Activated CD4-positive, CD25-positive, alpha-beta regulatory T cell treated with anti-CD3 and anti-CD28 coated beads, Interleukin-2, amount 50 U/mL, for 24 hours (primary cell): ENCODE results near the gene PRDM13.
A peak's percentile ranks its signal among the peaks of the same experiment; 100 is the strongest.
"Not testable (repeated sequence)": the region's sequence is repeated elsewhere in the genome, so short reads cannot be mapped to it uniquely, and the experiment has no call there.

Source experiments
- ATAC-seq, 2 donors: fragments of 150-1000 bp; cut with Tn5 transposase; one replicate each; pipeline ENCODE4 v1.10.0; 2021; ENCODE audit warnings: mild to moderate bottlenecking in 1 of 2, moderate library complexity in 1 of 2

The PRDM13 gene

DNA sequence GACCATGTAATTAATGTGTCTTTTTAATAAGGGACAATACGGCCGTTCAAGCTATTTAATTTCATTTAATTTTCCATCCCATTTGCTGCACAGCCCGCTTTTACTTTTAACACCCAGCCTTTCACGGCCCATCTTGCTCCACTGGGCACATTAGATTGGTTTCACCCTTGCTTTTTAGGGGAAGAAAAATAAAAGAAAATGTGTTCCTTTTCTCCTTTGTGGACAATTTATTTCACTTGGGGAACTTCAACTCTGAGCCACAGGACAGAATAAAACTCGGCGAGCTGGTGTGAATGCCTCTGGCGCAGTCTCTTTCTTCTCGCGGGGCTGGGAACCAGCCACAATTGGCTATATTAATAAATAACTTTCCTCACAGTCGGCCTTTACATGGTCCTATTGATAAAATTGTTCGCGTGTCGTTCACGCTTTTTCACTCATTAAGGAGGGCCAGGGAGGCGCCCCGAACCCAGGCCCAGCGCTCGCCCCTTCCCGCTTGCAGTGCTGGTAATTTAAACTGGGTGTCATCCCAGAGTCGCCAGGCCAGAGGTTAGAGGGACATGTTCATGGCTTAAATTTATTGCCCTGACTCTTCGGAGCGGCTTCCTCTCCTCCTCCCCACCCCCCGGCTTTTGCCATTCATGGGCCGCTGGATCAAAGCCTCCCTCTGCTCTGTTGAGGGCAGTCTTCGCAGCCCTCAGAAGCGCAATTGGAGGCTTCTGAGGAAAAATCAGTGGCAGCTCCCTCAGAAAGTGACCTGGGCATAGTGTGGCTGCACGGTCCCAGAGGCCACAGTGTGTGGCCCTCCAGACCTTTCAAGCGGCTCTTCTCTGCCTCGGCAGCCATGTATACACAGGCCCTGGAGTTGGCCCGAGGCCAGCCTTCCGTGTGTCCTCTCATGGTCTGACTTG is 2.2 kb upstream of the PRDM13 start:
- ATAC-seq: no peak

DNA sequence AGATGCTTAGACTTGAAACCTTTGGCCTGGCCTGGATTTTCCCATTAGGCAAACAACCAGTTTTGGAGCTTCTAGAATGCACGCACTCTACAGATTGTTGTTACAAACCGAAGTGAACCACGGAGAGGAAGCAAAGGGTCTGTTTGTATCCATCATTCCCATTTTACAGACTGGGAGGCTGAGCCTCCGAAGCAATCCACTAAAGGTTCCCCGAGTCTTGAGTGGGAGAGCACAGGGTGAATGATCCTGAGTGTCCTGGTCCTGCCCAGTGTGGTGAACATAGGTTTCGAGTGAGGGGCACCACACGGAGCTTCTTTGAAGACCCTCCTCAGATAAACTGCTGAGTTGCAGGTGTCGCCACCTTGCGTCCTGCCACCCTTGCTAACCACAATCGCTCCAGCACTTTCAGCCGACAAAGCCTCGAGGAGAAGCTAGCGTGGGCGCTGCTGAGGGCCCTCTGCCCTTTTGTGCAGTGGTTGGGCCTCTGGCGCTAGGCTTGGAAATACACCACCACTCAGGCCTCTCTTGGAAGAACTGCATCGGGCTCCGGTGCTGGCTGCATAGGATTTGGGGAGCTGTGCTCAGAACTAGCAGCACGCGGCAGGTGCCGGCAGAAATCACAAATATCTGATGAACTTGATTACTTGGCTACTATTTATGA is 1.4 kb upstream of the PRDM13 start:
- ATAC-seq: no peak

DNA sequence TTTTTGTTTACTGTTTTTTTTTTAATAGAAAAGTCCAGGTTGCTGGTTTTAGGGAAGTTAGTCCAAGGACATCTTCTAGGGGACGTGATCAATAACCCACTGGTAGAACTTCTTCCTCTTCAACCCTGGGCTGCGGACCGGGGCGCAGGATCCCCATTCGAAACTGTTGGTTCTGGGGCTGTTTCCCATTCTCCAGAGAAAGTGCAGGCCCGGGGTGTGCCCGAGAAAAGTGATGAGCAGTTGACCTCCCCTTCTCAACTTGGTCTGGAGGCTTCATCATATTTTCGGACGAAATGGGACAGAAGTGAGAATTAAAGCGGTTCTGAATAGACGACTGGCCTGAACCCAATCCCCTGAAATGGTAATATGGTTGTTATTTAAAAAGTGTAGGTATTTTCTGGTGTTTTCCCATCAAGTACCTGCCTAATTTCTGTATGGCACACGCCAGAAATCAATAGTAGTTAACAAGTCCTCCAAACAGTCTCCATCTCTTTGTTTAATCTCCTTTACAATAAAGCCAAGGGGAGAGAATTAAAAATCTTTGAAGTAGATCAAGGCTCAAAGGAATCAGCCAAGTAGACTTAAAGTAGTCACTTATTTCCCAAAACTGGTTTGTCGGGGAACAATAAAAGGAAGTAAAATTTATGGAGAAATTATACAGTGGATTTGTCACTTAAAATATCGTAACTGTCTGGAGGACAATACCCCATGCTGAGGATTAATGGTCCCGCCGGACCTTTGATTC is 550 bp upstream of the PRDM13 start:
- no peak for ATAC-seq

DNA sequence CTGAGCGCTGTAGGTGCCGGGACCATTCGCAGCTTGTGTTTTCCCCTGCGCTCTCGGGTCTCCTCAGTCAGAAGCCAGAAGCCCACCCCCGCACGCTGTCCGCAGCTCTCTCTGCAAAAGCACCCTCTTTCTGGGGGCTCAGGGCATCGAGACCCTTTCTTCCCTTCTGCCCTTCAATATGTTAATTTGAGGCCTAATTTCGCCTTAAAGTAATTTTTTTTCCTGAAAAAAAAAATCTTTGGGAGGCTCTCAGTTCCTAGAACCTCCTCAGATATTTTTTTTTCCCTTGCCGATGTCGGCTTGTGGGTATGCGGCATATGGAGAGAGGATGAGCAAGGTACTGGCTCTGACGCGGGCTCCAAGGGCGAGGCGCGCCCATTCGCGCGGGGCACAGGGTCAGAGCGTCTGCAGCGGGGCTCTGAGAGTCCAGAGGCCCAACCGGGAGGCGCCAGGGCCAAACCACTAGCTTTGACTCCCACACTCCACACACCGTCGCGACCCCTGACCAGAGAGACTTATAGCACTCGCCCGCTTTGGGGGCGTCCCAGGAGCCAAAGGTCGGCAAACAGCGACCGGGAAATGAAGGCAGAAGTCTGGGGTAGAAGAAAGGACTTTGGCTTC is 893 bp downstream of the PRDM13 start:
- ATAC-seq: no peak

DNA sequence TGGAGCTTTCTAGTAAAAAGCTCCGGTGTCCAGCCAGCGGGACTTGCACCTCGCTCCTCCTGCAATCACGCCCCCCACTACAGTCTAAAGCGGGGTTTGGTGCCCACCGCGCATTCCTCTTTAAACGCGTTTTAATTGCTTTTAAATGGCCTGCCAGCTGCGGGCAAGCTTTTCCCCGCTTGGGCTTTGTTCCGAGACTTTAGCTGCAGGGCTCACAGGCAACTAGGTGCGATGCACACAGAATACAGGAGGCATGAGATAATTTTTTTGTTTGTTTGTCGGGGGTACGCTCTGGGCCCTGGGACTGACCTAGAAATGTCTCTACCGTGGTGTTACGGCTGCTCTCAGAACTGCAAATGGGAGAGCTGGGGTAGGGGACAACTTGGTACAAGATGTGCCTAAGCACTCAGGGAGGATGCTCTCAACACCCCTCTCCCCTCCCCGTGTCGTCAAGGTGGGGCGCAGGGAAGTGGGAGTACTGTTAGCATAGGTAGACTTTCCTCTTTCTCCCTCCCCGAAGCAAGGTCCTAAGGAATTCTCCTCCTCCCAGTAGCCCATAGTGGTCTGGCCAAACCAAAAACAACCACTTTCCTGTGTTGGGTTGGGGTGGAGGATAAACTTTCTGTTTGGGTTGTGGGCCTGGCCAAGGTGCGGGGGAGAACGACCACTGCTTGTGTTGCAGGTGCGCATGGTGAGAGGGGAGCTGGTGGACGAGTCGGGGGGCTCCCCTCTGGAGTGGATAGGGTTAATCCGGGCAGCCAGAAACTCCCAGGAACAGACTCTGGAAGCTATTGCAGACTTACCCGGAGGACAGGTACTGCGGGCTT is 1.6 kb downstream of the PRDM13 start:
- no peak for ATAC-seq

DNA sequence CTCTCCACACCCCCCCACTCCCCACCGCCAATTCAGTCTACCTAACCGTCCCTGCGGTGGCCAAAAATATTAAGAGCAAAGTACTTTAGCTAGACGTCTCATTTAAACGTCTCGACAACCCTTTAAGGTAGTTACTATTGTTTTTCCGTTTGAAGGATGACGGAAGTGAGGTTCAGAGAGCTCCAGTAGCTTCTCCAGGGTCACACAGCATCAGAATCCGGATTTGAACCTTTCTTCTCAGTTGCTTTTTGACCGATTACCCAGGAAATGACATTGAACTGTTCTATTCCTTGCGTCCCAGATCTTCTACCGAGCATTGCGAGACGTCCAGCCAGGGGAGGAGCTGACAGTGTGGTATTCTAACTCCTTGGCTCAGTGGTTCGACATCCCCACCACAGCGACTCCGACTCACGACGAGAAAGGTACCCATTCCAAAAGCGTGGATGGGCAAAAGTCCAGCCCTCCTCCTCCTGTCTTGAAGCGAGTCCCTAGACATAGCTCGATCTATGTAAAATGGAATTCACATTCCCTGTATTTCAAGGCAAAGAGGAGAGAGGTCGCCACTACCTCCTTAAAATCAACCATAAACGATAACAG is 2.4 kb downstream of the PRDM13 start:
- no peak for ATAC-seq

DNA sequence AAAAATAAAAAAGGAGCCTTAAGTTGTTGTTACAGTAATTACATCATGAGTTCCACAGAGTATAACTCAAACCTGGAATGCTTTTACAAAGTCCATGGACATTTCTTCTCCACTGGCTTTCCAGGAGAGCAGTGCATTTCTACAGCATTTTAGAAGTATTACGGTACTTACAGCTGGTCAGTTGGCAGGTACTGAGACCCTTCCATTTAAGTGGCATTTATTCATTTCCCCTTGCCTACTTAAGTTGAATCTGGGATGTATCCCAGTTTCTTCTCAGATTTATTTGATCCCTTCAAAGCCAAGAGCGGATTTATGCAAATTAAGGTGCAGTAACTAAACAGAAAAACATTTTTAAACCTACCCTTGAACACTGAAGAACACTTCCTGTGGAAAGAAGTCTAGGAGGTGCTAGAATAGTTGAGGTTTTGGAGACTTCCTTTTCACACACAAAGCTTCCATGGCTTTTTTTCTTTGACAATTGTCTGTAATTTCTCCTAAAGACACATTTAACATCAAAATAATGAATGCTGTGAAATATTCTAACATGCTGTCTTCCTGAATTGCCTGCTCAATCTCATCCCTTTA is 3.4 kb downstream of the PRDM13 start:
- ATAC-seq: no peak

DNA sequence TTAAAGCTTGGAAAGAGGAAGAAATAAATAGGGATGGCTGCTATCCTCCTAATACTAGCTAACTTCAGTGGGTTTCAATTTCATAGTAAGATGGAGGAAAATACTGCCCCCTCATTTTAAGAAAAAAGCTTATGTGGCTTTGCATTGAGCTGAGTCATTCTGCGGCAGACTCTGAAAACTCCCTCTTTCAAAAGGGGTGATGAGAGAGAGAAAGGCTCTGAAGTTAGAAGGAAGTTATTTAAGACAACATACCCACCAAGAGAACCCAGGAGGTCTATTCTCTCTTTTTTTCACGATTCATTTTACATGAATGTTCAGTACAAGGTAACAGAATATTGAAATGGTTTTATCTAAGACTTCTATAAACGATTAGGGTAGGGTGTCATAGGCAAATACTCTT is 4.5 kb downstream of the PRDM13 start:
- ATAC-seq: peak; percentile 64 to 66

DNA sequence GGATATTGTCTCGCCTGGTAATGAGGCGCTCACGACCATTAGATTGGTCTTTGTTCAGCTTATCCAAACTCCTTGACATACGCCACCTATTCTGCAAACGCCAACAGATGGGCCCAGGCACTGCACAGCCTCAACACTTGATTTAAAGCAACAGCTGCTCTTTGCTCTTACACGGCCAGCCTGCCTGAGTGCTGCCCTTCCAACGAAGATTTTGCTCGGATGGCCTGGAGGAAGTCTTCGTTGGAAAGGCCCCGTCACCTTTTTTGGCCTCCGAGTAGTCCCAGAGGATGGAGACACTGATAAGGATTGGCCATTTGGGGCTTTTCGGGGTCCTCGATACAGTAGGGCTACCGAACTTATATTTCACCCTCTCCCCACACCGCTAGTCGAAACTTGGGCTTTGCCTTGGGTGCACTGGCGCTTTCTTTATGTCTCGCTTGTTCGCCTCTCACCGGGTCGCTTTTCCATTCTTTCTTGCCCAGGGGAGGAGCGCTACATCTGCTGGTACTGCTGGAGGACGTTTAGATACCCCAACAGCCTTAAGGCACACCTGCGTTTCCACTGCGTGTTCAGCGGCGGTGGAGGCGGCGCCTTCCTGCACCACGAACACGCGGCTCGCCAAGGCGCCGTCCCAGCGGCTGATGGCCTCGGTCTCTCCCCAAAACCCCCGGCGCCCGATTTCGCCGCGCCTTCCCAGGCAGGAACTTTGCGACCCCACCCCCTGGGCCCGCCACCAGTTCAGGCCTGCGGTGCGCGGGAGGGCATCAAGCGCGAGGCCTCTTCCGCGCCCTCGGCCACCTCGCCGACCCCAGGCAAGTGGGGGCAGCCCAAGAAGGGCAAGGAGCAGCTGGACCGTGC is 6.1 kb downstream of the PRDM13 start:
- ATAC-seq: no peak

DNA sequence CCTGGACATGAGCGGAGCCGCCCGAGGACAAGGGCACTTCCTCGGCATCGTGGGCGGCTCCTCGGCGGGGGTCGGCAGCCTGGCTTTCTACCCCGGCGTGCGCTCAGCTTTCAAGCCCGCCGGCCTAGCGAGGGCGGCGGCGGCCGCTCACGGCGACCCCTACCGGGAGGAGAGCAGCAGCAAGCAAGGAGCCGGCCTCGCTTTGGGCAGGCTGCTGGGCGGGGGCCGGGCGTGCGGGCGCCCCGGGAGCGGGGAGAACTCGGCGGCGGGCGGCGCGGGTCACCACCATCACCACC is 6.7 kb downstream of the PRDM13 start:
- ATAC-seq: peak; percentile 50 to 51

DNA sequence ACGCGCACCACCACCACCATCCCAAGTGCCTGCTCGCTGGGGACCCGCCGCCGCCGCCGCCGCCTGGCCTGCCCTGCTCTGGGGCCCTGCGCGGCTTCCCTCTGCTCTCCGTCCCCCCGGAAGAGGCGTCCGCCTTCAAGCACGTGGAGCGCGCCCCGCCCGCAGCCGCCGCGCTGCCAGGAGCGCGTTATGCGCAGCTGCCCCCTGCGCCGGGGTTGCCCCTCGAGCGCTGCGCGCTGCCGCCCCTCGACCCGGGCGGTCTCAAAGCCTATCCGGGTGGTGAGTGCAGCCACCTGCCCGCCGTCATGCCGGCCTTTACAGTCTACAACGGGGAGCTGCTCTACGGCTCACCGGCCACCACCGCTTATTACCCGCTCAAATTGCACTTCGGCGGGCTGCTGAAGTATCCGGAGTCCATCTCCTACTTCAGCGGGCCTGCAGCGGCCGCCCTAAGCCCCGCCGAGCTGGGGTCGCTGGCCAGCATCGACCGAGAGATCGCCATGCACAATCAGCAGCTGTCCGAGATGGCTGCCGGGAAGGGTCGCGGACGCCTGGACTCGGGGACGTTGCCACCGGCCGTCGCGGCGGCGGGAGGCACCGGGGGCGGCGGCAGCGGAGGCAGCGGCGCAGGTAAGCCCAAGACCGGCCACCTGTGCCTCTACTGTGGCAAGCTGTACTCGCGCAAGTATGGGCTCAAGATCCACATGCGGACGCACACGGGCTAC is 7.2 kb downstream of the PRDM13 start:
- peak; percentile 55 for ATAC-seq

DNA sequence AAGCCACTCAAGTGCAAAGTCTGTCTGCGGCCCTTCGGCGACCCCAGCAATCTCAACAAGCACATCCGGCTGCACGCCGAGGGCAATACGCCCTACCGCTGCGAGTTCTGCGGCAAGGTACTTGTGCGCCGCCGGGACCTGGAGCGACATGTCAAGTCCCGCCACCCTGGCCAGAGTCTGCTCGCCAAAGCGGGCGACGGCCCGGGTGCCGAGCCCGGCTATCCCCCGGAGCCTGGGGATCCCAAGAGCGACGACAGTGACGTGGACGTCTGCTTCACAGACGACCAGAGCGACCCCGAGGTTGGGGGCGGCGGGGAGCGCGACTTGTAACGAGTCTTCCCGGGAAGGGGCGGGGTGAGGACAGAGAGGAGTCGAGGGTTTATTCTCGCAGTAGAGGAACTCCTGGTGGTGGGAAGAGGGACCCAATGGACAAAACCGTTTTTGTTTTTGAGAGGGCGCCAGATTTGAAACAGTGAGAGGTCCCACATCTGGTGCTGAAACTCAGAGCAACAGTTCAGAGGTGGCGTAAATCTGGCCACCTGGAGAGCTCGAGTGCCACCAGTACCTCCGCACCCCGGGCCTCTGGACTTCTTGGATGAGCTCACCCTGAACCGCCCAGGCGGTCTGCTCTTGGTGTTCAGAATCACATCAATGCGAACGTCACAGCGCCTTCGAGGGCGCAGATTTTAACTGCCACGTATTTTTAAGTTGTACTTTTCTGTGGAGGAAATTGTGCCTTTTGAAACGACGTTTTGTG is 8.0 kb downstream of the PRDM13 start:
- no peak for ATAC-seq

DNA sequence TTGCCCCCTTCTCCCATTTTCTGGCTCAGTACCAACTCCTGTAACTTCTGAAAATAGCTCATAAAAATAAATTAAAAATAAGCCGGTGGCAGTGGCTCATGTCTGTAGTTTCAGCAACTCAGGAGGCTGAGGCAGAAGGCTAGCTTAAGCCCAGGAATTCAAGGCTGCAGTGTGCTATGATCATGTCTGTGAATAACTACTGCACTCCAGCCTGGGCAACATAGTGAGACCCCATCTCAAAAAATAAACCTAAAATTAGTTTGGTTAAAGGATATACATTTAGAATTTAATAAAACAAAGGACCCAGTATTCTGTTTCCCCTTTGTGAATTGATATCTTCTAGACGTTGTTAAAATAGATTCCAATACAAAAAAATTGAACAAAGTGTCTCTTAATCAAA is 10.5 kb downstream of the PRDM13 start:
- ATAC-seq: no peak

DNA sequence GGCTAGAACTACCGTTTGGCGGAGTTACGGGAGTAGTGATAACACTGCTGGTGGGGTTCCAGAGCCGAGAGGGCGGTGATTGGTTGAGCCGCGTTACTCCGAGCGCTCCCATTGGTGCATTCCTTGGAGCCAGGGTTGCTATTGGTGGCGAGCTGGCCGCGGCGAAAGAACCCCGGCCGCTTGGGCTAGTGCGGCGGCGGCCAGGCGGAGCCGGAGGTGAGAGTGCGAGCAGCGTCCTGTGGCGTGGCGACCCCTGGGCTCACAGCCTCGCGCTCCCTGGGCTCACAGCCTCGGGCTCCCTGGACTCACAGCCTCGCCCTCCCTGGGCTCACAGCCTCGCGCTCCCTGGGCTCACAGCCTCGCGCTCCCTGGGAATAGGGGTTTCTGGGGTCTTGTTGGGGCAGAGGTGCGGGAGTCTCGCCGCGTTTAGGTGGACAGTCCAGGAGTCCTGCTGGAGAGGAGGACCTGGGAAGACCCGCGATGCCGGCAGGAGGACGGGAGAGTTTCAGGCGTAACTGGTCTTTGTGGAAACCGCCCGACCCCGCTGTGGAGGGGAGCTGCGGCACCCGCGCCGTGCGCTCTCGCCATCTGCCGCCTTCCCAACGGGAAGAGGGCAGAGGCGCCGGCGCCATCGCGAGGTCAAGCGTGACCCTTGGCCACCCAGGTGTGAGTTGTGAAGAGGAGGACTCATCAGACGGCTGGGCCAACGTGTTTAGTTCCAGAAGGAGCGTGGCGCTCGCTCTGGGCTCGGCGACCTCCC is 12.2 kb downstream of the PRDM13 start:
- ATAC-seq: no peak

DNA sequence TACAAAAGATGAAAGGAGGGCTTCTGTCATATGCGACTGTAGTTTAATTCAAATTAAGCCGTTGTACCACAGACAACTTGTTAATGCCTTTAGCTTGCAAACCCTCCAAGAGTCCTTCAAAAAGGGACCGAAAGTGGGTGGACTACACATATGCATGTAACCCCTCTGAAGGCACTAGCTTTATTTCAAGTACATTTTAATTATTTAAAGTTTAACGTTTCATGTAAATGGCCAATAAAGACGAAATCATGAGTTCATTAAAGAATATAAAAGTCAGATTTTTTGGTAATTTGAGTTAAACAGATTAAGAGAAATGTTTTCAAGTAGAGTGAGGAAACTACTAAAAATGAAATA is 12.8 kb downstream of the PRDM13 start:
- no peak for ATAC-seq

DNA sequence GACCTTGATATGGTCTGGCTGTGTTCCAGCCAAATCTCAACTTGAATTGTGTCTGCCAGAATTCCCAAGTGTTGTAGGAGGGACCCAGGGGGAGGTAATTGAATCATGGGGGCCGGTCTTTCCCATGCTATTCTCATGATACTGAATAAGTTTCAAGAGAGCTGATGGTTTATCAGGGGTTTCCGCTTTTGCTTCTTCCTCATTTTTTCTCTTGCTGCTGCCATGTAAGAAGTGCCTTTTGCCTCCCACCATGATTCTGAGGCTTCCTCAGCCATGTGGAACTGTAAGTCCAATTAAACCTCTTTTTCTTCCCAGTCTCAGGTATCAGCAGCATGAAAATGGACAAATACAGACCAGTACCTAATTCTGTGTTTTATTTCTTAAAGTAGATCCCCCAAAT is 15.4 kb downstream of the PRDM13 start:
- ATAC-seq: not testable (repeated sequence)

DNA sequence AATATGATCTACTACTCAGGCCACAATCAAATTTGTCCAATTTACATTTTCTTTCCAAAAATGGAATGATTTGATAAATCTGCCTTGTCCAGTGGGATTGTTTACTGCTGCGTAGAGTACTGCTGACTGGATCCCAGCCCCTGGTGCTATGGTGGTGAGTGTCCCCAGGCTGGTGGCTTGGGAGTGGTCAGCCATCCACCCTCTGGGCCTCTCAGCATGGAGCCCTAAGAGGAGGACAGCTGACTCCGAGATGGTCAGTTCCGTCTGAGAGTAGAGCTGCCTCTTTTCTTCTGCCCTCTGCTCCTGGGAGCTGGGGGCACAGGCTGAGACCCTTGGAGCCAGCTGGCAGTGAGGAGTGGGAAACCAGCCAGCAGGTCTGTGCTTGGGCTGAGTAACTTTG is 22.7 kb downstream of the PRDM13 start:
- ATAC-seq: no peak

DNA sequence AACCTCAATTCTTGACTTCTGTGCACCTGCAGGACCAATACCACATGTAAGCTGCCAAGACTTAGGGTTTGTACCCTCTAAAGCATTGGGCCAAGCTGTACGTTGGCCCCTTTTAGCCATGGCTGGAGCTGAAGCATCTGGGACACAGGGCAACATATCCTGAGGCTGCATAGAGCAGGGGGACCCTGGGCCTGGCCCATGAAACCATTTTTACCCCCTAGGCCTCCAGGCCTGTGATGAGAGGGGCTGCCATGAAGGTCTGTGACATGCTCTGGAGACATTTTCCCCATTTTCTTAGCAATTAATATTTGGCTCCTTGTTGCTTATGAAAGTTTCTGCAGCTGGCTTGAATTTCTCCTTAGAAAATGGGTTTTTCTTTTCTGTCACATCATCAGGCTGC is 31.0 kb downstream of the PRDM13 start:
- ATAC-seq: no peak
